AG04449 (cell line): ENCODE measurements around the gene MRTFA.
"Not testable (repeated sequence)": the region's sequence is repeated elsewhere in the genome, so short reads cannot be mapped to it uniquely, and the experiment has no call there.

ENCODE experiments used
- CTCF ChIA-PET: fragments of 350-600 bp; formaldehyde crosslinking; extraction: SDS; loops from one replicate; lab custom pipeline; 2021; ENCODE audit warnings: antibody characterized with exemption; lab: Yijun Ruan, JAX
- POLR2A ChIA-PET: fragments of 400-600, 350-600 bp; formaldehyde crosslinking; extraction: SDS; loops from one replicate; lab custom pipeline; 2020; ENCODE audit warnings: antibody characterized with exemption, inconsistent platforms; lab: Yijun Ruan, JAX
- DNase-seq: peaks from one replicate; pipeline ENCODE4 v3.0.0-alpha.2; 2010; ENCODE audit warnings: low read depth, low spot score
- H3K4me3 ChIP-seq: 2 replicates; pipeline ENCODE4 v1.5.1; 2011; ENCODE audit warnings: low read depth, mild to moderate bottlenecking, control low read depth, low read length
- TF ChIP-seq, protein P1 (sequence below): IDR thresholded peaks from one replicate; pipeline ENCODE4 v1.5.1; 2011; ENCODE audit warnings: mild to moderate bottlenecking, moderate library complexity, low read length, control low read depth, inconsistent platforms; ENCODE audit not compliant: insufficient read depth; ENCODE audit errors: missing control alignments

Gene MRTFA

DNA sequence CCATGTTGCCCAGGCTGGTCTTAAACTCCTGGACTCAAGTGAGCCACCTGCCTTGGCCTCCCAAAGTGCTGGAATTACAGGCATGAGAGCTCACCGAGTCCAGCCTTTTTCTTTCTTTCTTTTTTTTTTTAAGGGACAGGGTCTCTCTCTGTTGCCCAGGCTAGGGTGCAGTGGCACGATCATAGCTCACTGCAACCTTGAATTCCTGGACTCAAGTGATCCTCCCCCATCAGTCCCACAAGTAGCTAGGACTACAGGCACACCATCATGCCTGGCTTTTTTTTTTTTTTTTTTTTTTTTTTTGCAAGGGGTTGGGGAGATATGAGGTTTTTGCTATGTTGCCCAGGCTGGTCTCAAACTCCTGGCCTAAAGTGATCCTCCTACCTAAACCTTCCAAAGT lies 78.5 kb downstream of the MRTFA start:
- POLR2A ChIA-PET = interaction anchor here (1.4 kb wide), 1 partner anchor 15 kb away, joined by 3 read pairs; no protein-coding TSS in a partner anchor
- CTCF ChIA-PET = no interaction called here
- DNase-seq = no peak
- no peak overlapping the region for H3K4me3 ChIP-seq
- TF ChIP-seq, protein P1, sequence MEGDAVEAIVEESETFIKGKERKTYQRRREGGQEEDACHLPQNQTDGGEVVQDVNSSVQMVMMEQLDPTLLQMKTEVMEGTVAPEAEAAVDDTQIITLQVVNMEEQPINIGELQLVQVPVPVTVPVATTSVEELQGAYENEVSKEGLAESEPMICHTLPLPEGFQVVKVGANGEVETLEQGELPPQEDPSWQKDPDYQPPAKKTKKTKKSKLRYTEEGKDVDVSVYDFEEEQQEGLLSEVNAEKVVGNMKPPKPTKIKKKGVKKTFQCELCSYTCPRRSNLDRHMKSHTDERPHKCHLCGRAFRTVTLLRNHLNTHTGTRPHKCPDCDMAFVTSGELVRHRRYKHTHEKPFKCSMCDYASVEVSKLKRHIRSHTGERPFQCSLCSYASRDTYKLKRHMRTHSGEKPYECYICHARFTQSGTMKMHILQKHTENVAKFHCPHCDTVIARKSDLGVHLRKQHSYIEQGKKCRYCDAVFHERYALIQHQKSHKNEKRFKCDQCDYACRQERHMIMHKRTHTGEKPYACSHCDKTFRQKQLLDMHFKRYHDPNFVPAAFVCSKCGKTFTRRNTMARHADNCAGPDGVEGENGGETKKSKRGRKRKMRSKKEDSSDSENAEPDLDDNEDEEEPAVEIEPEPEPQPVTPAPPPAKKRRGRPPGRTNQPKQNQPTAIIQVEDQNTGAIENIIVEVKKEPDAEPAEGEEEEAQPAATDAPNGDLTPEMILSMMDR = no peak

DNA sequence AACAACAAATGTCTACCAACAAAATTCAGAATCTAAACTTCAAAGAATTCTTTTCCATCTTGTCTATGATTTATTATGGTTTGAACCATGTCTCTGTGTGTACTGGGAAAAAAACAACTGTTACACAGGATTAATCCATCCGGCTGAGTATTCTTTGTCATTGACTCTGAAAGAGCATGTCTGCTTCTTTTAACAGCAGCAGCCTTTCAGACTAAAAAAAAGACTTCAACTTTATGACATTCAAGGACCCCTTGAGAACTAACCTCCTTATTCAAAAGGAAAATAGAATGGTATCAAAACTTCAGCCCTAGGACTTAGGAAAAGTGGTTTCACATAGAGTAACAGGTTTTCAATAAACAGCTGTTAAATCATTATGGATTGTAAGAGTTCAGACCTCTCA lies 79.9 kb downstream of the MRTFA start:
- CTCF ChIA-PET = no interaction called here
- TF ChIP-seq, protein P1 = no peak
- no peak overlapping the region for H3K4me3 ChIP-seq
- DNase-seq = no peak
- POLR2A ChIA-PET = no interaction called here

DNA sequence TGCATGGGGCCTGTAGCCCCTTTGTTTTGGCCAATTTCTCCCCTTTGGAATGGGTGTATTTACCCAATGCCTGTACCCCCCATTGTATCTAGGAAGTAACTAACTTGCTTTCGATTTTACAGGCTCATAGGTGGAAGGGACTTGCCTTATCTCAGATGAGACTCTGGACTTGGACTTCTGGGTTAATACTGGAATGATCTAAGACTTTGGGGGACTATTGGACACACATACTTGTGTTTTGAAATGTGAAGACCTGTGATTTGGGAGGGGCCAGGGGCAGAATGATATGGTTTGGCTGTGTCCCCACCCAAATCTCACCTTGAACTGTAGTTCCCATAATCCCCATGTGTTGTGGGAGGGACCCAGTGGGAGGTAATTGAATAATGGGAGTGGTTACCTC lies 82.5 kb downstream of the MRTFA start:
- CTCF ChIA-PET, DNase-seq, H3K4me3 ChIP-seq: not testable (repeated sequence)
- POLR2A ChIA-PET = interaction anchor here (0.6 kb wide), 1 partner anchor 83 kb away, joined by 3 read pairs; no protein-coding TSS in a partner anchor

DNA sequence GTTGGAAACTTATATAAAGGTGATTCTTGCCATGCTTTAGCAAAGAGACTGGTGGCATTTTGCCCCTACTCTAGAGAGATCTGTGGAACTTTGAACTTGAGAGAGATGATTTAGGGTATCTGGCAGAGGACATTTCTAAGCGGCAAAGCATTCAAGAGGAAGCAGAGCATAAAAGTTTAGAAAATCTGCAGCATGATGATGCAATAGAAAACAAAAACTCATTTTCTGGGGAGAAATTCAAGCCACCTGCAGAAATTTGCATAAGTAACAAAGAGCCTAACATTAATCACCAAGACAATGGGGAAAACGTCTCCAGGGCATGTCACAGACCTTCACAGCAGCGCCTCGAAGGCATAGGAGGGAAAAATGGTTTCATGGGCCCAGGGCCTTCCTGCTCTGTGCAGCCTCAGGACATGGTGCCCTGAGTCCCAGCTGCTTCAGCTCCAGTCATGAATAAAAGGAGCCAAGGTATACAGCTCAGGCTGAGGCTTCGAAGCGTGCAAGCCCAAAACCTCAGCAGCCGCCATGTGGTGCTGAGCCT lies 83.4 kb downstream of the MRTFA start:
- ChIA-PET CTCF (no interaction called here), POLR2A (no interaction called here)
- no peak overlapping the region for H3K4me3 ChIP-seq
- TF ChIP-seq, protein P1 = no peak
- DNase-seq = no peak

DNA sequence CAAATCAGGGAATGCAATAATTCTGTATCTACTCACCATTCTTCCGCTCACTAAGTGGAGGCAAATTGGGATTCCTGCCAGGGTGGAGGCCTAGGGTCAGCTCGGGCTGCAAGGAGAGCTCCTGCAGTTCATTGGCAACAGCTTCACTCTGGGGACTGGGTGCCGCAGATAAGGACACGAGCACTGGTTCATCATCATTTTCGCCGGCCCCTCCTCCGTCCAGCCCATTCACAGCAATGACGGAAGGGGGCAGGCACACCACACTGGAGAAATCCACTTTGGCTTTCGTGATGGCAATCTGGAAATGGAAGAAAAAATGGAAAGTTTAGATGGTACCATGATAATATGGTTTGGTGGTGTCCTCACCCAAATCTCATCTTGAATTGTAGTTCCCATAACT lies 84.4 kb downstream of the MRTFA start:
- ChIA-PET POLR2A (no interaction called here), CTCF (no interaction called here)
- H3K4me3 ChIP-seq = no peak overlapping the region
- TF ChIP-seq, protein P1 = no peak
- DNase-seq = no peak

DNA sequence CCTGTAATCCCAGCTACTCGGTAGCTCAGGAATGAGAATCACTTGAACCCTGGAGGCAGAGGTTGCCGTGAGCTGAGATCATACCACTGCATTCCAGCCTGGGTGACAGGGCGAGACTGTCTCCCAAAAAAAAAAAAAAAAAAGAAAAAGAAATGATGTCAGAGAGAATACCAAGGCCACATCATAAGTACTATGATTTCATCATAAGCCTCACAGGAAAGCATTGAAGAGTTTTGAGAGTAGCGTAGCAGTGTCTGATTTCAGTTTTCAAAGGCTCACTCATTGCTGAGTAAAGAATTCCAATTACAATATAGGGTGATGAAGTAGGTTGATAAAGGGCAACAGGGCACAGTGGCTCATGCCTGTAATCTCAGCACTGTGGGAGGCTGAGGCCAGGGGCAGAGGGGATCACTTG lies 88.8 kb downstream of the MRTFA start:
- H3K4me3 ChIP-seq = no peak overlapping the region
- POLR2A ChIA-PET = no interaction called here
- no peak for DNase-seq
- TF ChIP-seq, protein P1 = no peak
- CTCF ChIA-PET = interaction anchor here (1.0 to 1.2 kb wide), 2 partner anchors 14 to 17 kb away, joined by 3 read pairs; no protein-coding TSS in a partner anchor

DNA sequence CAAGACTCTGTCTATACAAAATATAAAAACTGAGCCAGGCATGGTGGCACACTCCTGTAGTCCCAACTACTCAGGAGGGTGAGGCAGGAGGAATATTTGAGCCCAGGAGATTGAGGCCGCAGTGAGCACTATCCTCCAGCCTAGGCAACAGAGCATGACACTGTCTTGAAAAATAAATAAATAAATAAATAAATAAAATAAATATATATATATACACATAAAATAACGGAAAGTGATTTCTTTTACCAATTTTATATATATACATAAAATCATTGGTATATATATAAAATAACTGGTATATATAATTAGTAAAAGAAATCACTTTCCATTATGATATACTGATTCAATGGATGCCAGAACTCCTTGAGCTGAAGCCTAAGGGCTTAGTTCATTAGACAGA lies 91.8 kb downstream of the MRTFA start:
- ChIA-PET POLR2A (no interaction called here), CTCF (interaction anchor here (1.0 kb wide), 1 partner anchor 13 kb away, joined by 4 read pairs; no protein-coding TSS in a partner anchor)
- TF ChIP-seq, protein P1 = no peak
- no peak for DNase-seq
- no peak overlapping the region for H3K4me3 ChIP-seq
